Keratinocyte (primary cell): ENCODE results near the gene FCN3. TPM values are rescaled to one million over a fixed set of nuclear protein-coding genes. Genes with fewer than 3 reads are reported as not detected.

Experiments
- DNase-seq: peaks from one replicate; pipeline ENCODE4 v3.0.0-alpha.2; 2011; ENCODE audit warnings: low read depth, missing footprints, low spot score
- FAIRE-seq: peaks from 2 replicates; lab custom pipeline; 2011; peaks lifted over from hg19 to GRCh38; lab: Jason Lieb, UNC
- H2AFZ ChIP-seq: 2 replicates; pipeline ENCODE4 v1.6.0; 2012; ENCODE audit warnings: low read length, control low read depth, inconsistent platforms; ENCODE audit not compliant: control insufficient read depth
- H3K27ac ChIP-seq: 2 replicates; pipeline ENCODE4 v1.5.1; 2011; ENCODE audit warnings: low read length; ENCODE audit not compliant: control insufficient read depth, insufficient read depth
- H3K27me3 ChIP-seq: 3 replicates; pipeline ENCODE4 v1.6.0; 2011; ENCODE audit warnings: low read length; ENCODE audit not compliant: control insufficient read depth, insufficient read depth; ENCODE audit errors: extremely low read depth
- H3K36me3 ChIP-seq, 2 experiments: 2 replicates in 1 of 2; 3 replicates in 1 of 2; pipeline ENCODE4 v1.5.1; 2011; ENCODE audit warnings: low read length in 2 of 2, mild to moderate bottlenecking in 1 of 2; ENCODE audit not compliant: control insufficient read depth in 2 of 2, insufficient read depth in 2 of 2; ENCODE audit errors: extremely low read depth in 1 of 2
- H3K4me1 ChIP-seq: 3 replicates; pipeline ENCODE4 v1.5.1; 2011; ENCODE audit warnings: low read length; ENCODE audit not compliant: control insufficient read depth, insufficient read depth; ENCODE audit errors: extremely low read depth
- H3K4me2 ChIP-seq: 3 replicates; pipeline ENCODE4 v1.6.0; 2011; ENCODE audit warnings: low read depth, low read length; ENCODE audit not compliant: control insufficient read depth, insufficient read depth; ENCODE audit errors: extremely low read depth
- H3K4me3 ChIP-seq, 3 experiments: fragments of 200-600 bp in 1 of 3; sonication (generic) in 1 of 3; 2 replicates in 2 of 3; 3 replicates in 1 of 3; pipeline ENCODE4 v1.5.1; 2011 to 2016; ENCODE audit warnings: low read length in 3 of 3, mild to moderate bottlenecking in 3 of 3, control low read depth in 2 of 3, inconsistent platforms in 1 of 3, low read depth in 1 of 3, mixed read lengths in 1 of 3, mixed run types in 1 of 3, moderate library complexity in 1 of 3; ENCODE audit not compliant: control insufficient read depth in 2 of 3, insufficient read depth in 2 of 3; ENCODE audit errors: extremely low read depth in 1 of 3
- H3K79me2 ChIP-seq: 2 replicates; pipeline ENCODE4 v1.6.0; 2012; ENCODE audit warnings: low read length; ENCODE audit not compliant: control insufficient read depth, insufficient read depth
- H3K9ac ChIP-seq: 3 replicates; pipeline ENCODE4 v1.6.0; 2011; ENCODE audit warnings: low read length; ENCODE audit not compliant: control insufficient read depth, insufficient read depth; ENCODE audit errors: extremely low read depth
- H3K9me1 ChIP-seq: 3 replicates; pipeline ENCODE4 v1.6.0; 2011; ENCODE audit warnings: low read length; ENCODE audit not compliant: control insufficient read depth, insufficient read depth; ENCODE audit errors: extremely low read depth
- H3K9me3 ChIP-seq: 2 replicates; pipeline ENCODE4 v1.5.1; 2012; ENCODE audit warnings: low read depth, low read length; ENCODE audit not compliant: control insufficient read depth
- H4K20me1 ChIP-seq: 3 replicates; pipeline ENCODE4 v1.6.0; 2011; ENCODE audit warnings: low read length; ENCODE audit not compliant: control insufficient read depth, insufficient read depth; ENCODE audit errors: extremely low read depth
- CTCF ChIP-seq, 3 experiments: IDR thresholded peaks in 1 of 3; conservative IDR thresholded peaks in 1 of 3; optimal IDR thresholded peaks in 1 of 3; 2 replicates in 2 of 3; 3 replicates in 1 of 3; pipeline versions ENCODE3 to v1.5.1; 2011; ENCODE audit warnings: low read length in 3 of 3, mild to moderate bottlenecking in 3 of 3, moderate library complexity in 2 of 3, control low read depth in 1 of 3, inconsistent platforms in 1 of 3; ENCODE audit not compliant: insufficient read depth in 2 of 3; ENCODE audit errors: extremely low read depth in 1 of 3
- EZH2 ChIP-seq: IDR thresholded peaks from one replicate; pipeline ENCODE4 v1.6.1; 2012; ENCODE audit warnings: inconsistent platforms, mild to moderate bottlenecking, low read length, moderate library complexity
- dilution Hi-C: fragments of 300-500 bp; cut with MboI; formaldehyde crosslinking; loops from one replicate; pipeline ENCODE4 v1.7.0; 2020; ENCODE audit warnings: low sequenced_read_pairs; ENCODE audit not compliant: extremely low pct_ligation_motif_present
- polyA plus RNA-seq, 5 experiments: library from polyadenylated mRNA; depleted of rRNA in 3 of 5; stranded (reverse) in 3 of 5; stranded (forward) in 1 of 5; unstranded in 1 of 5; fragments of >200 nt; gene quantifications; 1 replicate in 1 of 5; 2 replicates in 3 of 5; 3 replicates in 1 of 5; pipeline versions ENCODE4 v1.2.1 to v1.2.3, GENCODE V29; 2011 to 2012; ENCODE audit warnings: missing spikeins in 2 of 5, low read depth in 1 of 5, low replicate concordance in 1 of 5

FCN3 gene
- polyA plus RNA-seq, 1 donor (not counting 4 experiments of a cell fraction or from before 2014, with no cell fraction given) = not detected

- FAIRE-seq (no peak), DNase-seq (no peak)
- H3K79me2 ChIP-seq = no peaks in the 10 kb centered on the region
- H3K4me3 ChIP-seq = no peak overlapping the region
- H4K20me1 ChIP-seq = no peaks in the 10 kb centered on the region
- H2AFZ ChIP-seq = no peak overlapping the region
- TF ChIP-seq CTCF (optimal IDR thresholded peaks at IDR 0.05 in 1 of 3, IDR thresholded peaks at IDR 0.05 in 1 of 3, conservative IDR thresholded peaks at IDR 0.05 in 1 of 3; ENCODE audit: extremely low read depth in 1 of 3, insufficient read depth in 2 of 3, low read length in 3 of 3) (no peak), EZH2 (no peak)
- dilution Hi-C loops = no loop called here
- peaks cover 31 to 37% of the 10 kb centered on the region in 2 experiments for H3K36me3 ChIP-seq
- H3K27ac ChIP-seq = no peak overlapping the region
- no peaks in the 10 kb centered on the region for H3K9me1 ChIP-seq
- no peaks in the 10 kb centered on the region for H3K9me3 ChIP-seq
- peaks cover 12% of the 10 kb centered on the region for H3K4me1 ChIP-seq
- no peak overlapping the region for H3K9ac ChIP-seq
- H3K4me2 ChIP-seq = no peak overlapping the region
- H3K27me3 ChIP-seq = no peaks in the 10 kb centered on the region
Observed at GRCh38 chr1:27336756-27337155, 37.9 kb downstream of the FCN3 start.

- TF ChIP-seq CTCF (optimal IDR thresholded peaks at IDR 0.05 in 1 of 3, IDR thresholded peaks at IDR 0.05 in 1 of 3, conservative IDR thresholded peaks at IDR 0.05 in 1 of 3; ENCODE audit: extremely low read depth in 1 of 3, insufficient read depth in 2 of 3, low read length in 3 of 3) (no peak), EZH2 (no peak)
- H3K27ac ChIP-seq = no peak overlapping the region
- peaks cover 35 to 41% of the 10 kb centered on the region in 2 experiments for H3K36me3 ChIP-seq
- no peak overlapping the region for H3K4me3 ChIP-seq
- no peaks in the 10 kb centered on the region for H4K20me1 ChIP-seq
- H3K9ac ChIP-seq = no peak overlapping the region
- H3K9me3 ChIP-seq = no peaks in the 10 kb centered on the region
- DNase-seq = no peak
- FAIRE-seq = no peak
- peaks cover 2% of the 10 kb centered on the region for H3K4me1 ChIP-seq
- no peaks in the 10 kb centered on the region for H3K9me1 ChIP-seq
- H3K4me2 ChIP-seq = no peak overlapping the region
- peaks cover 4% of the 10 kb centered on the region for H3K79me2 ChIP-seq
- no peaks in the 10 kb centered on the region for H3K27me3 ChIP-seq
- no peak overlapping the region for H2AFZ ChIP-seq
- dilution Hi-C loops = no loop called here
Observed at GRCh38 chr1:27335506-27336422, 38.9 kb downstream of the FCN3 start.
